SK-N-MC (cell line): ENCODE results near the gene KIF1A.

ENCODE experiments used
- EZH2 ChIP-seq: fragments of 200-600 bp; sonication (generic); IDR thresholded peaks from one replicate; pipeline ENCODE4 v1.6.1; 2017; ENCODE audit warnings: antibody characterized with exemption
- POLR2AphosphoS5 ChIP-seq: IDR thresholded peaks from 2 replicates; pipeline ENCODE4 v1.6.1; 2012; ENCODE audit warnings: mild to moderate bottlenecking, low read depth, low read length, borderline replicate concordance

GRCh38 chr2:240685771-240686371 lies 134.1 kb downstream of the KIF1A start:
- TF ChIP-seq POLR2AphosphoS5 (no peak), EZH2 (no peak)
